ENCODE data around the gene GAK.

GAK gene

DNA sequence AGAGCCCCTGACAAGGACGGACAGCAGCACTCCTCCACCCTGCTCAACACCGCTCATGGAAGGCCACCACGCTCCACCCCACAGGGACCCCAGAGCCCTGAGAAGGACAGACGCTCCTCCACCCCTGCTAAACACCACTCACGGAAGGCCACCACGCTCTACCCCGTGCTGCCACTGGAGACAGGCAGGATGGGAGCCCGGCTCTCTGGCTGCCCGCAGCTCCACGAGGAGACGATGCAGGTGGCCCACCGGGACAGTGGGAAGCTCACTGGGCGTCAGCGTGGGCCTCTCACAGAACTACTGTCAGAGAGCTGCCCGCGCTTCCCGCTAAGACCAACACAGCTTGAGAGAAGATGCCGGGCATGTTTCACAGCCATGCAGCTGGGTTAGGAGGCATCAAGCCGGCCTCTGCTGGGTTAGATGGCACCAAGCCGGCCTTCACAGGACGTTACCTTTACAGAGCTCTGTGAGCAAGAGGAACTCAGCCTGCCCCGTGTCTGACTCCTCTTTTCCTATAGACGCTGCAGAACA is 20.8 kb downstream of the GAK start:
- H3K4me3 ChIP-seq (ENCODE audit: control insufficient read depth, low read depth, low read length): no peak overlapping the region
- no peak for DNase-seq (ENCODE audit: low read depth)
- TF ChIP-seq, protein P1, sequence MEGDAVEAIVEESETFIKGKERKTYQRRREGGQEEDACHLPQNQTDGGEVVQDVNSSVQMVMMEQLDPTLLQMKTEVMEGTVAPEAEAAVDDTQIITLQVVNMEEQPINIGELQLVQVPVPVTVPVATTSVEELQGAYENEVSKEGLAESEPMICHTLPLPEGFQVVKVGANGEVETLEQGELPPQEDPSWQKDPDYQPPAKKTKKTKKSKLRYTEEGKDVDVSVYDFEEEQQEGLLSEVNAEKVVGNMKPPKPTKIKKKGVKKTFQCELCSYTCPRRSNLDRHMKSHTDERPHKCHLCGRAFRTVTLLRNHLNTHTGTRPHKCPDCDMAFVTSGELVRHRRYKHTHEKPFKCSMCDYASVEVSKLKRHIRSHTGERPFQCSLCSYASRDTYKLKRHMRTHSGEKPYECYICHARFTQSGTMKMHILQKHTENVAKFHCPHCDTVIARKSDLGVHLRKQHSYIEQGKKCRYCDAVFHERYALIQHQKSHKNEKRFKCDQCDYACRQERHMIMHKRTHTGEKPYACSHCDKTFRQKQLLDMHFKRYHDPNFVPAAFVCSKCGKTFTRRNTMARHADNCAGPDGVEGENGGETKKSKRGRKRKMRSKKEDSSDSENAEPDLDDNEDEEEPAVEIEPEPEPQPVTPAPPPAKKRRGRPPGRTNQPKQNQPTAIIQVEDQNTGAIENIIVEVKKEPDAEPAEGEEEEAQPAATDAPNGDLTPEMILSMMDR (conservative IDR thresholded peaks at IDR 0.05; ENCODE audit: control insufficient read depth, insufficient read depth, low read depth, low read length): no peak

DNA sequence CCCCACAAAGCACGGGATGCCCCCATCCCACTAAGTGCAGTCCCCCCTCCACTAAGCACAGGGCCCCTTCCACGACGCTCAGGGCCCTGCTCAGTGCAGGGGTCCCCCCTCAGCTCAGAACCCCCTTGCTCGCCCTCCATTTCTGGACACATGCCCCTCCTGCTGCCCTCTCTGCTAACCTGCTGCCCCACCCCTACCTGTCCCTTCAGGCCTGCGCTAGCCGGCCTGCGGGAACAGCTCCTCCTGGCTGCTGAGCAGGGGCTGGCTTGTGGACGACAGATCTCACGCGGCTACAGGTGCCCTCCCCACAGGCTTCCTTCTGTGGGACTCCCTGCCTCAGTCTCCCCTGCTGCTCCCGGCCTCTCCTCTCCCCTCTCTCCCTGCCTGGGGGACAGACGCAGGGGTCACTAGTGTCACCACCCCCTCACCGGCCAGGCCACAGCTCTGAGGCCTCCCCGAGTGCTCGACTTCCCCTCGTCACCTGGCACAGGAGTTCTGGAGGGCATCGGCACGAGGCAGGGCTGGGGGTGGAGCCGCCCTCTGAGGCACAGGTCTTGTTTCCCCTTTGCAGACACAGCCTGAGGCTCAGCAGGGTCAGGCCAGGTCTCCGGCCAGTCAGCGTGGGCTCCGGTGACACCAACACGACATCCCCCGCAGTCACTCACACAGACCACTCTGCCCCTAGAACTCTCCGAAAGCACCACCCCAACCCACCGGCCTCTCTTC is 21.6 kb downstream of the GAK start:
- no peak overlapping the region for H3K4me3 ChIP-seq (ENCODE audit: control insufficient read depth, low read depth, low read length)
- DNase-seq (ENCODE audit: low read depth): no peak
- TF ChIP-seq, protein P1 (conservative IDR thresholded peaks at IDR 0.05; ENCODE audit: control insufficient read depth, insufficient read depth, low read depth, low read length): no peak

- H3K4me3 ChIP-seq (ENCODE audit: control insufficient read depth, low read depth, low read length): no peak overlapping the region
- TF ChIP-seq, protein P1 (conservative IDR thresholded peaks at IDR 0.05; ENCODE audit: control insufficient read depth, insufficient read depth, low read depth, low read length): no peak
- no peak for DNase-seq (ENCODE audit: low read depth)
These were observed 22.3 kb downstream of the GAK start for GRCh38 chr4:909821-910220.

GRCh38 chr4:909131-909571 is 23.0 kb downstream of the GAK start:
- TF ChIP-seq, protein P1 (conservative IDR thresholded peaks at IDR 0.05; ENCODE audit: control insufficient read depth, insufficient read depth, low read depth, low read length): no peak
- no peak for DNase-seq (ENCODE audit: low read depth)
- H3K4me3 ChIP-seq (ENCODE audit: control insufficient read depth, low read depth, low read length): no peak overlapping the region

DNA sequence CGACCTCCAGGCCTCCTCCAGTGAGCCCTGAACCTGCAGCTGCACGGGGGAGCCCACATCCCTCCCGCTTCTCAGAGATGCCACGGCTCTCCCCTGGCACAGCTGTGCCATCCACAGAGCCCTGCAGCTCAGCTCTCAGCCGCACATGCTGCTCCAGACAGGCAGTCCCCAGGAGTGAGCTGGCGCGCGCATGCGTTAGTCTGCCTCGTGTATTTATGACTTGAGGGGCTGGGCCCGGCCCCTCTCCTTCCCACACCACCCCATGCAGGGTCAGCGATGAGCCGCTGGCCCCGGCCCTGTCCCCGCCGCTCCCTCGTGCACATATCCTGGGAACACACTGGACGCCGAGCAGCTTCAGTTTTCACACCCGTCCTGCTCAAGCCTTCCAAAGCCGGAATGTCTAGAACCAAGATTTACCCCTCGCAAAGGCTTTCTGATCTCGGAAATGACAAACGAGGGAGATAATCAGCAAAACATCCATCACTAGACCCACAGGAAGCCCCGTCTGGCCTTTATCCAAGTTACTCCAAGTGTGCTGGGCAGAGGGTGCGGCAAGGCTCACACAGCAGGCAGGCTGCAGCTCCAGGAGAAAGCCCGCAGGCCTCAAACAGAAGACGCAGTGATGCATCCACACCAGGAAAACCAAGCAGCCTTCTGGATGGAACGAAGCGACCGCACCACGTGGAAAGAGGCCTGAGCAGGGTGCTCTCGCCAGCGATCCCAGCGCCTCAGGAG is 24.3 kb downstream of the GAK start:
- no peak for DNase-seq (ENCODE audit: low read depth)

DNA sequence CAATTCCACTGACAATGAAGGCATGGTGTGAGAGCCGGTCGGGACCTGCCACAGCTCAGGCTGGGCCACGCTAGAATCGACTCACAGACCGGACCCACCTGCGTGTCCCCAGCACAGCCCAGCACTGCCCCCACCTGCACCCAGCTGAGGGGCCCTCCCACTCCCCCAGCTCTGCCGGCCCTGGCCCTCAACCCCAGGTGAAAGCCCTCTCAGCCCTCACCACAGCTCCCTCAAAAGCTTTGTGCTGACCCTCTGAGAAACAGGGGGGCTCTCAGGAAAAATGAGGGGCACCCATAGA is 25.1 kb downstream of the GAK start:
- DNase-seq (ENCODE audit: low read depth): no peak
- TF ChIP-seq, protein P1 (conservative IDR thresholded peaks at IDR 0.05; ENCODE audit: control insufficient read depth, insufficient read depth, low read depth, low read length): no peak
- no peak overlapping the region for H3K4me3 ChIP-seq (ENCODE audit: control insufficient read depth, low read depth, low read length)

More for the DNA sequence above, 24.3 kb downstream of the GAK start:
- TF ChIP-seq, protein P1 (conservative IDR thresholded peaks at IDR 0.05; ENCODE audit: control insufficient read depth, insufficient read depth, low read depth, low read length): no peak
- H3K4me3 ChIP-seq (ENCODE audit: control insufficient read depth, low read depth, low read length): no peak overlapping the region
